Liver (tissue), 9 donors: ENCODE data around the gene SCARB1. TPM values are rescaled to one million over a fixed set of nuclear protein-coding genes. Genes with fewer than 3 reads are reported as not detected.

Experiments
- DNase-seq: peaks from one replicate; pipeline ENCODE4 v3.0.0-alpha.2; 2017; ENCODE audit warnings: low spot score
- H3K27ac ChIP-seq, 2 donors: one replicate each; pipeline ENCODE4 v1.7.0; 2013; ENCODE audit warnings: inconsistent platforms in 2 of 2, low read length in 2 of 2, control low read depth in 1 of 2, low read depth in 1 of 2, mild to moderate bottlenecking in 1 of 2
- H3K27me3 ChIP-seq, 4 donors: one replicate each; pipeline versions ENCODE4 v1.6.1 to v1.7.0; 2013; ENCODE audit warnings: low read length in 3 of 4, inconsistent platforms in 1 of 4, mild to moderate bottlenecking in 1 of 4, moderate library complexity in 1 of 4; ENCODE audit not compliant: control insufficient read depth in 4 of 4, insufficient read depth in 4 of 4
- H3K36me3 ChIP-seq, 4 donors: one replicate each; pipeline versions ENCODE4 v1.6.1 to v1.7.0; 2013; ENCODE audit warnings: low read length in 3 of 4, mild to moderate bottlenecking in 3 of 4, low read depth in 1 of 4, moderate library complexity in 1 of 4; ENCODE audit not compliant: control insufficient read depth in 4 of 4, insufficient read depth in 3 of 4
- H3K4me1 ChIP-seq, 4 donors: one replicate each; pipeline versions ENCODE4 v1.6.1 to v1.7.0; 2013; ENCODE audit warnings: low read length in 3 of 4, mild to moderate bottlenecking in 3 of 4, moderate library complexity in 1 of 4; ENCODE audit not compliant: control insufficient read depth in 4 of 4, insufficient read depth in 4 of 4
- H3K4me3 ChIP-seq, 3 donors: one replicate each; pipeline versions ENCODE4 v1.6.1 to v1.7.0; 2013; ENCODE audit warnings: low read length in 3 of 3, control low read depth in 1 of 3, low read depth in 1 of 3, mild to moderate bottlenecking in 1 of 3
- H3K9ac ChIP-seq, 2 donors: one replicate each; pipeline ENCODE4 v1.7.0; 2013; ENCODE audit warnings: low read length in 2 of 2, mild to moderate bottlenecking in 2 of 2, moderate library complexity in 2 of 2, control low read depth in 1 of 2, low read depth in 1 of 2
- H3K9me3 ChIP-seq, 4 donors: one replicate each; pipeline versions ENCODE4 v1.6.1 to v1.7.0; 2013; ENCODE audit warnings: low read length in 3 of 4; ENCODE audit not compliant: control insufficient read depth in 4 of 4
- ATF3 ChIP-seq: IDR thresholded peaks from 2 replicates; pipeline ENCODE4 v1.6.1; 2016; ENCODE audit warnings: antibody characterized with exemption
- CTCF ChIP-seq: fragments of 150-350 bp; IDR thresholded peaks from 2 replicates; pipeline ENCODE4 v1.5.1; 2017; ENCODE audit warnings: improper control_type of control experiment, low read depth, low read length; ENCODE audit not compliant: missing input control
- EGR1 ChIP-seq, 2 donors: IDR thresholded peaks; 2 replicates each; pipeline ENCODE4 v1.6.1; 2016 to 2018; ENCODE audit warnings: antibody characterized with exemption in 2 of 2, low read depth in 2 of 2
- FOXA1 ChIP-seq: IDR thresholded peaks from 2 replicates; pipeline ENCODE4 v1.6.1; 2016; ENCODE audit warnings: antibody characterized with exemption
- FOXA2 ChIP-seq: IDR thresholded peaks from 2 replicates; pipeline ENCODE4 v1.6.1; 2016; ENCODE audit warnings: antibody characterized with exemption
- GABPA ChIP-seq, 2 donors: IDR thresholded peaks in 1 of 2; conservative IDR thresholded peaks in 1 of 2; 2 replicates each; pipeline ENCODE4 v1.6.1; 2016; ENCODE audit warnings: antibody characterized with exemption in 2 of 2, mild to moderate bottlenecking in 1 of 2, moderate library complexity in 1 of 2
- HNF4A ChIP-seq, 2 donors: conservative IDR thresholded peaks; 2 replicates each; pipeline ENCODE4 v1.6.1; 2016; ENCODE audit warnings: antibody characterized with exemption in 2 of 2, mild to moderate bottlenecking in 2 of 2
- HNF4G ChIP-seq: IDR thresholded peaks from 2 replicates; pipeline ENCODE4 v1.6.1; 2016; ENCODE audit warnings: antibody characterized with exemption
- JUND ChIP-seq, 2 donors: IDR thresholded peaks; 2 replicates each; pipeline ENCODE4 v1.6.1; 2016; ENCODE audit warnings: antibody characterized with exemption in 2 of 2
- MAX ChIP-seq: IDR thresholded peaks from 2 replicates; pipeline ENCODE4 v1.6.1; 2016; ENCODE audit warnings: antibody characterized with exemption
- NR2F2 ChIP-seq: IDR thresholded peaks from 2 replicates; pipeline ENCODE4 v1.6.1; 2016; ENCODE audit warnings: antibody characterized with exemption
- RAD21 ChIP-seq, 2 donors: IDR thresholded peaks; 2 replicates each; pipeline ENCODE4 v1.6.1; 2016; ENCODE audit warnings: antibody characterized with exemption in 2 of 2, mild to moderate bottlenecking in 2 of 2
- REST ChIP-seq: IDR thresholded peaks from 2 replicates; pipeline ENCODE4 v1.6.1; 2016; ENCODE audit warnings: antibody characterized with exemption, mild to moderate bottlenecking
- RXRA ChIP-seq, 2 donors: IDR thresholded peaks; 2 replicates each; pipeline ENCODE4 v1.6.1; 2017 to 2018; ENCODE audit warnings: antibody characterized with exemption in 2 of 2, mild to moderate bottlenecking in 1 of 2
- SP1 ChIP-seq: IDR thresholded peaks from 2 replicates; pipeline ENCODE4 v1.6.1; 2018; ENCODE audit warnings: antibody characterized with exemption, mild to moderate bottlenecking
- TAF1 ChIP-seq: conservative IDR thresholded peaks from 2 replicates; pipeline ENCODE4 v1.6.1; 2016; ENCODE audit warnings: antibody characterized with exemption, mild to moderate bottlenecking
- YY1 ChIP-seq: IDR thresholded peaks from 2 replicates; pipeline ENCODE4 v1.6.1; 2016; ENCODE audit warnings: antibody characterized with exemption, mild to moderate bottlenecking
- ZBTB33 ChIP-seq: IDR thresholded peaks from 2 replicates; pipeline ENCODE4 v1.6.1; 2016; ENCODE audit warnings: antibody characterized with exemption
- WGBS: extraction: QIAGEN DNeasy Blood & Tissue Kit; methylation state at CpG from one replicate; pipeline ENCODE4 v1.1.7; 2013; 5-methylcytosine and 5-hydroxymethylcytosine counted together
- polyA plus RNA-seq, 2 donors: library from polyadenylated mRNA; stranded (reverse) in 1 of 2; unstranded in 1 of 2; fragments of 200-250 nt in 1 of 2; fragments of >200 nt in 1 of 2; fragmentation: Nextera tagmentation in 1 of 2; extraction: Ambion mirVana in 1 of 2; gene quantifications; one replicate each; pipeline versions ENCODE4 v1.2.1 to v1.2.3, GENCODE V29; 2013 to 2015
- total RNA-seq, 2 donors: library from RNA; depleted of rRNA; stranded (reverse); fragments of >200 nt; gene quantifications; one replicate each; pipeline ENCODE4 v1.2.3, GENCODE V29; 2014
- donor health status: healthy.
- donor health status: healthy.
- donor health status: healthy.
- donor health status: healthy.
- donor health status: healthy.

The SCARB1 gene
- total and polyA plus RNA-seq, 4 donors = 85.3 to 289 (median 141) TPM

GRCh38 chr12:124770728-124771127 is 92.9 kb downstream of the SCARB1 start:
- no peak for DNase-seq
- H3K36me3 ChIP-seq = no peaks in the 10 kb centered on the region
- peaks cover 8 to 32% (median 24%) of the 10 kb centered on the region in 4 donors for H3K4me1 ChIP-seq
- TF ChIP-seq ZBTB33 = no peak
- 85% methylated on average over 5 of the region's 5 CpGs for WGBS
- no peak overlapping the region for H3K9ac ChIP-seq
- H3K27me3 ChIP-seq = no peaks in the 10 kb centered on the region
- no peaks in the 10 kb centered on the region for H3K9me3 ChIP-seq
- H3K27ac ChIP-seq = no peak overlapping the region
- H3K4me3 ChIP-seq = no peak overlapping the region

- no peak overlapping the region for H3K9ac ChIP-seq
- DNase-seq = no peak
- peaks cover 5 to 29% (median 19%) of the 10 kb centered on the region in 4 donors for H3K4me1 ChIP-seq
- H3K9me3 ChIP-seq = peaks cover 0 to 2% (median under 1%) of the 10 kb centered on the region in 4 donors
- TF ChIP-seq EGR1 (IDR thresholded peaks at IDR 0.05; ENCODE audit: low read depth in 2 of 2) (no peak), NR2F2 (no peak), HNF4G (no peak), FOXA2 (no peak), FOXA1 (no peak), RXRA (IDR thresholded peaks at IDR 0.05) (no peak), SP1 (no peak), GABPA (IDR thresholded peaks at IDR 0.05 in 1 of 2, conservative IDR thresholded peaks at IDR 0.05 in 1 of 2) (no peak), HNF4A (conservative IDR thresholded peaks at IDR 0.05) (no peak), ATF3 (no peak), TAF1 (no peak), ZBTB33 (no peak), MAX (no peak), CTCF (no peak), REST (no peak), JUND (IDR thresholded peaks at IDR 0.05) (no peak), RAD21 (IDR thresholded peaks at IDR 0.05) (no peak), YY1 (no peak)
- H3K36me3 ChIP-seq = no peaks in the 10 kb centered on the region
- no peaks in the 10 kb centered on the region for H3K27me3 ChIP-seq
- WGBS = 91% methylated on average over 14 of the region's 14 CpGs
- no peak overlapping the region for H3K4me3 ChIP-seq
- no peak overlapping the region for H3K27ac ChIP-seq
Observed at GRCh38 chr12:124769881-124770512, 93.7 kb downstream of the SCARB1 start.
